Measurements from ENCODE around the gene RAD51B. TPM values are rescaled to one million over a fixed set of nuclear protein-coding genes. Genes with fewer than 3 reads are reported as not detected.

RAD51B gene
- total and polyA plus RNA-seq, 9 of the 15 experiments (the other 6 are each of a cell fraction or from before 2014, with no cell fraction given) = 8.5 to 17.3 (median 11.3) TPM

- FAIRE-seq (no peak), ATAC-seq (no peak), DNase-seq (ENCODE audit: extremely low read depth in 1 of 4, low spot score in 3 of 4) (no peak)
- intact Hi-C loops (cut with micrococcal nuclease) (no loop called here), in situ Hi-C loops (cut with MboI) (no loop called here)
- Histone ChIP-seq H3K27ac (ENCODE audit: extremely low read depth, low read depth, low read length) (no peak overlapping the region), H3K27me3 (ENCODE audit: control insufficient read depth in 2 of 2, insufficient read depth in 2 of 2, low read length in 2 of 2) (no peaks in the 10 kb centered on the region), H3K79me2 (ENCODE audit: control insufficient read depth, insufficient read depth, low read length) (no peaks in the 10 kb centered on the region), H4K20me1 (replicated peaks; ENCODE audit: control insufficient read depth, insufficient read depth, low read length) (no peaks in the 10 kb centered on the region), H3K9me1 (ENCODE audit: control insufficient read depth, insufficient read depth, low read length) (no peaks in the 10 kb centered on the region), H3K4me3 (no peak overlapping the region), H3K9me3 (replicated peaks; ENCODE audit: control insufficient read depth, insufficient read depth, low read depth, low read length) (no peaks in the 10 kb centered on the region; the same call in 1 of the 2 replicates), H2AFZ (ENCODE audit: low read depth, low read length) (no peak overlapping the region), H3K9ac (ENCODE audit: insufficient read depth in 1 of 2, low read depth in 2 of 2, low read length in 2 of 2) (no peak overlapping the region), H3K36me3 (ENCODE audit: control insufficient read depth, insufficient read depth, low read length) (no peaks in the 10 kb centered on the region), H3K4me2 (ENCODE audit: insufficient read depth, low read length) (no peak overlapping the region), H3K4me1 (replicated peaks in 1 of 2; ENCODE audit: control insufficient read depth in 2 of 2, insufficient read depth in 2 of 2, low read length in 2 of 2) (no peaks in the 10 kb centered on the region)
- CTCF ChIA-PET (ENCODE audit: low intra/inter-chr PET ratio) = no interaction called here
- POLR2A ChIA-PET = no interaction called here
- BruUV-seq (replicated peaks) = no TSS peak
- TF ChIP-seq NUFIP1 (IDR thresholded peaks at IDR 0.05; ENCODE audit: partially characterized antibody) (no peak), TCF3 (CRISPR knock-in tag; IDR thresholded peaks at IDR 0.05) (no peak), CGGBP1 (CRISPR knock-in tag; IDR thresholded peaks at IDR 0.05) (no peak), TRIM25 (IDR thresholded peaks at IDR 0.05; ENCODE audit: borderline replicate concordance) (no peak), SRSF9 (IDR thresholded peaks at IDR 0.05; ENCODE audit: borderline replicate concordance, low read depth, low read length) (no peak), ZNF174 (CRISPR knock-in tag; IDR thresholded peaks at IDR 0.05) (no peak), ZNF133 (CRISPR knock-in tag; IDR thresholded peaks at IDR 0.05) (no peak), SP2 (IDR thresholded peaks at IDR 0.05; ENCODE audit: extremely low read depth, low read depth, low read length, poor library complexity, severe bottlenecking) (no peak), PKNOX1 (IDR thresholded peaks at IDR 0.05) (no peak), TAF1 (IDR thresholded peaks at IDR 0.05; ENCODE audit: control insufficient read depth, extremely low read depth, insufficient read depth, low read length, severe bottlenecking) (no peak), LARP7 (IDR thresholded peaks at IDR 0.05) (no peak)
Measured at GRCh38 chr14:68016255-68016914, 196.8 kb downstream of the RAD51B start.

Data from K562 (cell line).